Measurements from ENCODE around the gene ZNF511.
"Not testable (repeated sequence)": the region's sequence is repeated elsewhere in the genome, so short reads cannot be mapped to it uniquely, and the experiment has no call there.

Gene ZNF511

DNA sequence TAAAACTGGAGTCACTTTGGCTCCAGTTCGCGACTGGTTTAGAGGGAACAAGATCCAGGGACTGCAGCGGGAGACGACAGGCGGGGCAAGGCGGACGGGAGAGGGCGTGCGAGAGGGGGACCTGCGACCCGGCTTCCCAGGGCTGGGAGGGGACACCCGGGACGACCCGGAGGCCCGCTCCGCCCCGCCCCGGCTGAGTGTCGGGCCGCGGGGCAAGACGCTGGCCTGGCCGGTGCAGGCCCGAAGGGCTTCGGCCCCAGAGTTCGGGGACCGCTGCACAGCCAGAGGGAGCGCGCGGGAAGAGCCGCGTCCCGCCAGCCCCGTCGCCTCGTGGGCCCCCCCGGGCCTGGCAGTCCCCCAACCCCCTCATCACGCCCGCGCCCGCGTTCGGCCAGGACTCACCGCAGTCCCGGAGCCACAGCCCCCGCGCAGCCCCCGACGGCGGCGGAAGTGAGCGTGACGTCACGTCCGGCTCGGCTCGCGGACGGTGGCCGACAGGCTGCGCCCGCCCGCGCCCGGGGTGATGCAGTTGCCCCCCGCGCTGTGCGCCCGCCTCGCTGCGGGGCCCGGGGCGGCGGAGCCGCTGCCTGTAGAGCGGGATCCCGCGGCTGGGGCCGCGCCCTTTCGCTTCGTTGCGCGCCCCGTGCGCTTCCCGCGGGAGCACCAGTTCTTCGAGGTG, at the start of gene ZNF511, which contains the start of gene TUBGCP2:
TSS of gene ZNF511 (plus strand) at position 494 of the 679 bp plus-strand sequence. CDS start at position 524, 30 bp downstream.
TSS of gene TUBGCP2 (minus strand) at position 452 of the 679 bp plus-strand sequence. CDS start 5,931 bp downstream, outside the sequence.
- no peak for DNase-seq

GRCh38 chr10:133259602-133259989, 49.1 kb upstream of the ZNF511 start:
- DNase-seq, result no peak

DNA sequence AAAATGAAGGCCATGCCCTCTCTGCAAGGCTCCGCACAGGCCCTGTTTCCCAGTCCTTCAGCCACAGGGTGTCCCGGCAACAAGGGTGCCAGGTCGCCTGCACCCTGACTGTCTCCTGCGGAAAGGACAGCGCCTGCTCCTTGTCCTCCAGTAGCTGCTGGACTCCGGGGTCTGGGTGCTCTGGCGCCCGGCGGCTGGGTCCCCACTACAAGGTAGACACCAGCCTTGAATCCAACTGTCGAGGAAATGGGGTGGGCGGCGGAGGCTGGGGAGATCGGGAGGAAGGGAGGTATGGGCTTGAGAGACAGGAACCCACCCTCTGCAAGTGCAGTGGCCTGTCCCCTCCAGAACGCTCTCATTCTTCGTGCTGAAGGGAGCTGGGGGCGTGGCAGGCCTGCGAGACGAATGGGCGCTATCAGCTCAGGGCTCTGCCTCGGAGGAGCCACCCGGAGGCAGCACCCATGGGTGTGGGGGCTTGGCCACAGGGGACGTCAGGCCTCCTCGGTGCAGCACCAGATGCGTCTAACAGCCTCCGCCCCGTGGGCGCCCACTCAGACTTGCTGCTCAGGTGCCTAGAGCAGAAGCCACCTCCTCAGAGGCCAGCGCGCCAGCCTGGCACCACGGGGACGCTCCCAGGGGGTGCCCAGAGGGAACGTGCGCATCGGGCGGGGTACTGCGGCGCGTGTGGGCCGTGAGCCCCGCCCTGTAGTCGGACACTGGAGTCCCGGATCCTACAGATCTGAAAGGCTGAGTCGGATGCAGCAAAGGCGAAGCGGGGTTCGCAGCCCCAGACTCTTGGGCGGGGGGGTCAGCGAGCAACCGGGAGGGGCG, 47.6 kb upstream of the ZNF511 start:
- no peak for DNase-seq

DNA sequence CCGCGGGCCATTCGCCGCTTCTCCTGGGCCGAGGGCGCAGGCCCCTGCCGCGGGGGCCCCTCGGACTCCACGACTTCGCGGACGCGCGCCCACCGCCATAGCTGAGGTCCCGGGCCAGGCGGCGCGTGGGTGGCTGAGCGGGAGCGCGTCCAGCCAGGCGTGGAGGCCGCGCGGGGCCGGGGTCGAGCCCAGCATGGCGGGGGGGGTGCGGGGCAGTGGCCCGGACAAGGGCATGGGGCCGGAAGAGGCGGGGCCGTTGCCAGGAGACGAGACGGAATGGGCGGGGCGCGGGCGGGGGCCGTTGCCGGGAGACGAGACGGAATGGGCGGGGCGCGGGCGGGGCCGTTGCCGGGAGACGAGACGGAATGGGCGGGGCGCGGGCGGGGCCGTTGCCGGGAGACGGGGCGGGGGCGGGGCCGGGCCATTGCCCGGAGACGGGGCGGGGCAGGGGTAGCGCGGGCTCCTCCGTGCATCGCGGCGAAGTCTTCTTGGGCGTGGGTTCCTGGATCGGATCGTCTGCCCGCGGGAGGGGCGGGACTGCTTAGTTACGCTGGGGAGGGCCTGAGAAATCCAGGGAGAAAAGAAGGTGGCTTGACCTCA, 46.9 kb upstream of the ZNF511 start:
- no peak for DNase-seq

- peak; percentile 31 for DNase-seq
Measured at GRCh38 chr10:133262696-133263095, 46.0 kb upstream of the ZNF511 start.

- DNase-seq, result no peak
Measured at GRCh38 chr10:133263674-133264073, 45.0 kb upstream of the ZNF511 start.

GRCh38 chr10:133264461-133264860, 44.3 kb upstream of the ZNF511 start:
- DNase-seq, result no peak

DNA sequence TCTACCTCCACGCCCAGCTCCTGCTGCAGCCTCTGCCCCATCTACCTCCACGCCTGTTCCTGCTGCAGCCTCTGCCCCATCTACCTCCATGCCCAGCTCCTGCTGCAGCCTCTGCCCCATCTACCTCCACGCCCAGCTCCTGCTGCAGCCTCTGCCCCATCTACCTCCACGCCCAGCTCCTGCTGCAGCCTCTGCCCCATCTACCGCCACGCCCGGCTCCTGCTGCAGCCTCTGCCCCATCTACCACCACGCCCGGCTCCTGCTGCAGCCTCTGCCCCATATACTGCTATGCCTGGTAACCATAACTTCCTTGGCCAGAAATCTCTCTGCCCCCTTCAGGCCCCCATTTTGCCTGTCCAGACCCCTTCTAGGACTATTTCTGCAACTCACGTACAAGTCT, 43.7 kb upstream of the ZNF511 start:
- not testable (repeated sequence) for DNase-seq

- no peak for DNase-seq
Measured at GRCh38 chr10:133266056-133266795, 42.5 kb upstream of the ZNF511 start.

DNA sequence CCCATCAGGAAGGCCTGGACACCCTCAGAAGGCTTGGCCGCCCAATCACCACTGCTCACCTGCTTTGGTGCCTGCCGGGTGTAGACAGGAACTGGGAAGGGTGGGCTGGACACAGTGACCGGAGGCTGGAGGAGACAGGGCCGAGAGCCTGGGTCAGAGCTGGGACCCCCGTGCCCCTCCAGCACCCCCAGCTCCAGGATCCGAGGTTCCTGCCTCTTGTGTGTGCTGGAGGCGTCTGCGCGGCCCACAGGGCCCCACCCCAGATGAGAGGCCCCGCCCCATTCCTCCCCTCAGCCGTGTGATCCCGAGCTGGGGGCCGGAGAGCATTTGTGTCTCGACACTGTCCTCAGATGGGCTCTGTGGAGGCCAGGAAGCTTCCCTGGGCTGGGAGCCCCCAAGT, 41.4 kb upstream of the ZNF511 start:
- no peak for DNase-seq

DNA sequence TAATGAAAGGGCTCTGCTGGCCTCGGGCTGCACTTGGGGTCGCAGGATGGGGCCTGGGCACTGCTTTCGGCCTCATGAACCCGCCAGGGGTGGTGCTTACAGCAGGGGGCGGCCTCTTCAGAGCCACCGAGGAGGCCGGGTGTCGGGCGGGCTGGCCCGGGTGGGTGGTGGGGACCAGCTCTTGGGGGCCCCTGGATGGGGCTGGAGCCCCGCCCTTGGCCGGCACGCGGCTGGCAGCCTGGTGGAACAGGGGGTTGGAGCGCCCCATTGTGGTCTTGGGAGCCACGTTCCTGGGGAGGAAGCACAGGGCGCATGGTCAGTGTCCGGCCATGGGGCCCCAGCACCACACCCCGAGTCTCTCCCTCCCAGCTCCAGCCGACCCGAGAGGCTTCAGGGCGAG, 40.9 kb upstream of the ZNF511 start:
- DNase-seq, result no peak

- DNase-seq, result no peak
Measured at GRCh38 chr10:133268532-133268931, 40.2 kb upstream of the ZNF511 start.

- no peak for DNase-seq
Measured at GRCh38 chr10:133269367-133269766, 39.3 kb upstream of the ZNF511 start.

DNA sequence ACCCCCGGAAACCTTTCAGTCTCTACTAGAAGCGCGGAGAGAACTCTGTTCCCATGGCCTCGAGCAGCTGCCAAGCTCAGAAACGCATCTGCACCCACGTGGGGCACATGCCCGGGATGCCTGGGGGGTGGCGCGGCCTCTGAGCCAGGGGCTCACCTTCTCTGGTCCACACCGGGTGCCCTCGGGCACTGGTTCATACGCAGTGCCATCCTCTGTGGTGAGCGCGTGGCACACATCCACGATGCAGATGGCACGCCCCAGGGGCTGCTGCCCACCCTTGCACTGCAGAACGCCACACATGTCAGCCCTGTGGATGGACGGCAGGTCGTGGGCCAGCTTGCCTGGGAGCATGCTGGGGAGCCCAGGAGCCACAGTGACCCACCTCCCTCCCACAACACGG, 38.5 kb upstream of the ZNF511 start:
- no peak for DNase-seq

- no peak for DNase-seq
Measured at GRCh38 chr10:133270773-133271297, 37.9 kb upstream of the ZNF511 start.

DNA sequence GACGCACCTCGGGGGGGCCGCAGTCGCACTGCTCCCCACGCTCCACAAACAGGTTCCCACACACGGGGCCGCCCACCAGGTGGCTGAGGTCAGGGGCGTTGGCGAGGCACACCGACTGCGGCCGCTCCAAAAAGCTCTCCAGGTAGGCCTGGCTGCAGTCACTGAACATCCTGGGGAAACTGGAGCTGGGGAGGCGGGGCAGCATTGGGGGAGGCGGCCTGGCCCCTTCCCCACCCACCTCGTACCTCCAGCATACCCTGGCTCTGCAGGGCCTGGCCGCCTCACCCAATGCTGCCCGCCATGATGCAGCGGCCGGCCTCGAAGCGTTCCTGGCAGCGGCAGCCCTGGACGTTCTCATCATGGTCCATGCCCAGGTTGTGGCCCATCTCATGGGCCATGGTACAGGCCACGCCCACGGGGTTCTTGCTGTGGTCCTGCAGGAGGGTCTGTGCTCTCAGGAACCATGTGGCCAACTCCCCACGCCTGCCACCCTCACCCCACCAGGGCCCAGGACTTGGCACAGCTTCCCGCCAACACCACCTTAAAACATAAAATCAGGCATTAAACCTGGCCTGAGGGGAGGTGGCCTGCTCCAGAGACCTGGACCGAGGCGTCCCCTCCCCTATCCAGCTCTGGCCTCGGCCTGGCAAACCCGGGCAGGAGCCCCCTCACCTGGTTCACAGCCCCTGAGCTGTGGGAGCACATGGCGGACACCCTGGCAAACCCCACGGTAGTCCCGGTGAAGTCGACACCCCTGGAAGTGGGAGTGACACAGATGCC, 37.0 kb upstream of the ZNF511 start:
- no peak for DNase-seq

- no peak for DNase-seq
Measured at GRCh38 chr10:133272301-133272963, 36.3 kb upstream of the ZNF511 start.

DNA sequence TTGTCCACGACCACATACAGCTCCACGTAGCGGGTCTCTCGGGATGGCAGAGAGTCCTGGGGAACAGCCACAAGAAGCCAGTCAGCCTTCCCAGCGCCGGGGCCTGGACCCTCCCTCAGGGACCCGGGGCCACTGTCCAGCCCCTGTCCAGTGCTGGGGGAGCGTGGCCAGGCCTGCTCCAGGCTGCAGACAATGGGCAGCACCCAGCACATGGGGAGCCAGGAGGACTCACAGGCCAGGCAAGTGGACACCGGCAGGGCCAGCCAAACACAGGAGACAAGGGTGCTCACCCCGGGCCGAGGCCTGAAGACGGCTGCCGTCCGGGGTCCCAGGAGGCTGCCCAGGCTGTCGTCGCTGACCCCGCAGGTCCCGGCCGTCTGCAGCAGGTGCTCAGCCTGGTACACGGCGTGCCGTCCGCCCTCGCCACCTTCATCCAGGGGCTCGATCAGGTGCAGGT, 35.7 kb upstream of the ZNF511 start:
- no peak for DNase-seq

- no peak for DNase-seq
Measured at GRCh38 chr10:133273534-133274143, 35.1 kb upstream of the ZNF511 start.

DNA sequence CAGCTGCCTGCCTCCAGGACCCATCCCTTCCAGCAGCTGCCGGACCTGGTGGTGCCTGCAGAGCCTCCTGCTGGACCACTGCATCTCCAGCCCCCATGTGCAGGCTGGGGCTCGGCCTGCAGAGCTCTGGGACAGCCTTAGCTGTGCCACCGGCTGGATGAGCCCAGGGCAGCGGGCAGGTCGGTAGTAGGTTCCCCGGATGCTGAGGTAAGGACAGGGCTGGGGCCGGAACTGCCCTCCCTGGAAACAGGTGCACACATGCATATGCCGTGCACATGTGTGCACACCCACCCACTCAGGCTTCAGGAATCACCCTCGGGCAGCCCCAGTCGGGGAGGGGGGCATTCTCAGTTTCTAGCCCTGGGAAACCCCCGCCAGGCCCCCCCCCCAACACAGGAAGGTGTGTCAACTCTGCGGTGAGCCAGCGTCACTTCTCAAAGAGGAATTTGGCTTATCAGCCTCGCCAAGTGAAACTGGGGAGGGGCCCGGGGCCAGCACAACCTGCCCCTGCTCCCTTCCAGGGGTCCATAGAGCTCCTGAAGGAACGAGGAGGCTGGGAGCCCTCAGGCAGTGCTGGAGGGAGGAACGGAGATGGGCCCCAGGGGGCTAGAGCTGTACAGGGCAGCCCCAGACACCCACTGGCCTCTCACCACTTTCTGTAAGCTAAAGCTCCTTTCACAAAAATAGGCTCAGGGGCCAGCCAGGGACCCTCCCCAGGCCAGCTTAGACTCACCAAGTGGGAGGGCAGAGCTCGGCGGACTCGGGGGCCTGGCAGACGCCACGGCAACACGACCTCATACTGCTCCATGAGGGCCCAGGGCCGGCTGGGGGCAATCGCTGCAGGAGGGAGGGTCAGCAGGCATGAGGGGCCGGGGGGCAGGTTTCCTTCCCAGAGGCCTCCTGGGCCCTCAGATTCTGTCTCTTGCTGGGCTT, 33.7 kb upstream of the ZNF511 start:
- DNase-seq, result no peak
